CD14-positive monocyte (primary cell): ENCODE results near the gene KCTD13. TPM values are rescaled to one million over a fixed set of nuclear protein-coding genes. Genes with fewer than 3 reads are reported as not detected.

ENCODE experiments used
- DNase-seq, 3 donors: peaks; one replicate each; pipeline ENCODE4 v3.0.0-alpha.2; 2011 to 2022
- H2AFZ ChIP-seq: 2 replicates; pipeline ENCODE4 v1.6.0; 2012; ENCODE audit warnings: mild to moderate bottlenecking, low read depth, low read length, inconsistent platforms; ENCODE audit not compliant: insufficient read depth, poor library complexity, severe bottlenecking
- H3K27ac ChIP-seq, 2 donors: 1 replicate in 1 of 2; 2 replicates in 1 of 2; pipeline ENCODE4 v1.5.1; 2012 to 2013; ENCODE audit warnings: low read length in 2 of 2, control low read depth in 1 of 2, inconsistent platforms in 1 of 2, low read depth in 1 of 2, mild to moderate bottlenecking in 1 of 2
- H3K27me3 ChIP-seq, 2 donors: one replicate each; pipeline versions ENCODE4 v1.6.0 to v1.6.1; 2011 to 2013; ENCODE audit warnings: low read length in 2 of 2; ENCODE audit not compliant: control insufficient read depth in 2 of 2, insufficient read depth in 2 of 2
- H3K36me3 ChIP-seq, 2 donors: replicated peaks in 1 of 2; 1 replicate in 1 of 2; 2 replicates in 1 of 2; pipeline versions ENCODE4 v1.5.1 to v1.6.1; 2012 to 2013; ENCODE audit warnings: low read length in 2 of 2, control low read depth in 1 of 2, inconsistent platforms in 1 of 2, mild to moderate bottlenecking in 1 of 2; ENCODE audit not compliant: insufficient read depth in 2 of 2, control insufficient read depth in 1 of 2
- H3K4me1 ChIP-seq, 2 donors: 1 replicate in 1 of 2; 2 replicates in 1 of 2; pipeline versions ENCODE4 v1.5.1 to v1.6.1; 2012 to 2013; ENCODE audit warnings: low read length in 2 of 2, control low read depth in 1 of 2, inconsistent platforms in 1 of 2, mild to moderate bottlenecking in 1 of 2, moderate library complexity in 1 of 2; ENCODE audit not compliant: insufficient read depth in 2 of 2, control insufficient read depth in 1 of 2
- H3K4me2 ChIP-seq: replicated peaks from 2 replicates; pipeline ENCODE3; 2012; ENCODE audit warnings: low read length, moderate library complexity, mild to moderate bottlenecking; ENCODE audit not compliant: poor library complexity, severe bottlenecking; ENCODE audit errors: extremely low read depth
- H3K4me3 ChIP-seq, 3 experiments: fragments of 200-600 bp in 1 of 3; sonication (generic) in 1 of 3; replicated peaks in 1 of 3; 1 replicate in 2 of 3; 2 replicates in 1 of 3; pipeline ENCODE4 v1.5.1; 2011 to 2013; ENCODE audit warnings: low read length in 3 of 3, mild to moderate bottlenecking in 3 of 3, control low read depth in 2 of 3, low read depth in 2 of 3, inconsistent platforms in 1 of 3, moderate library complexity in 1 of 3
- H3K79me2 ChIP-seq: 2 replicates; pipeline ENCODE4 v1.6.0; 2012; ENCODE audit warnings: mild to moderate bottlenecking, control low read depth, inconsistent platforms, low read length, moderate library complexity; ENCODE audit not compliant: insufficient read depth
- H3K9ac ChIP-seq: 2 replicates; pipeline ENCODE4 v1.6.0; 2017; ENCODE audit warnings: low read length, mild to moderate bottlenecking; ENCODE audit not compliant: insufficient read depth, poor library complexity, severe bottlenecking
- H3K9me3 ChIP-seq, 2 donors: replicated peaks in 1 of 2; 1 replicate in 1 of 2; 2 replicates in 1 of 2; pipeline versions ENCODE4 v1.5.1 to v1.6.1; 2012 to 2013; ENCODE audit warnings: low read length in 2 of 2, control low read depth in 1 of 2; ENCODE audit not compliant: control insufficient read depth in 1 of 2, insufficient read depth in 1 of 2
- H4K20me1 ChIP-seq: 2 replicates; pipeline ENCODE4 v1.6.0; 2012; ENCODE audit warnings: mild to moderate bottlenecking, low read length, control low read depth, moderate library complexity; ENCODE audit not compliant: insufficient read depth
- H3K27ac Mint-ChIP-seq, 7 donors: one replicate each; pipeline ENCODE4 v1.8.0; 2020; ENCODE audit warnings: mild to moderate bottlenecking in 7 of 7, mixed read lengths in 7 of 7, moderate library complexity in 6 of 7, inconsistent platforms in 2 of 7
- H3K27me3 Mint-ChIP-seq, 3 donors: one replicate each; pipeline ENCODE4 v1.8.0; 2021 to 2022; ENCODE audit warnings: low read depth in 3 of 3, mild to moderate bottlenecking in 3 of 3, mixed read lengths in 3 of 3, moderate library complexity in 3 of 3, inconsistent platforms in 1 of 3
- H3K36me3 Mint-ChIP-seq, 2 donors: one replicate each; pipeline ENCODE4 v1.8.0; 2020; ENCODE audit warnings: mixed read lengths in 2 of 2, inconsistent platforms in 1 of 2, mild to moderate bottlenecking in 1 of 2
- H3K4me1 Mint-ChIP-seq: one replicate; pipeline ENCODE4 v1.8.0; 2020; ENCODE audit warnings: mild to moderate bottlenecking, mixed read lengths
- H3K4me3 Mint-ChIP-seq, 2 donors: one replicate each; pipeline ENCODE4 v1.8.0; 2020; ENCODE audit warnings: mild to moderate bottlenecking in 2 of 2, mixed read lengths in 2 of 2, moderate library complexity in 1 of 2
- H3K9me3 Mint-ChIP-seq, 7 donors: one replicate each; pipeline ENCODE4 v1.8.0; 2020 to 2022; ENCODE audit warnings: mixed read lengths in 7 of 7, mild to moderate bottlenecking in 6 of 7, moderate library complexity in 6 of 7, inconsistent platforms in 2 of 7
- WGBS: methylation state at CpG from one replicate; pipeline ENCODE4 v1.1.5; 2013; ENCODE audit warnings: missing lambda C conversion rate; ENCODE audit not compliant: insufficient coverage; 5-methylcytosine and 5-hydroxymethylcytosine counted together
- intact Hi-C, 2 donors: fragments of 100-400 bp; cut with micrococcal nuclease; formaldehyde crosslinking; loops; one replicate each; pipeline versions ENCODE4 v1.15.0 to v1.15.1; 2023
- polyA plus RNA-seq, 3 donors: library from polyadenylated mRNA; depleted of rRNA in 1 of 3; unstranded in 2 of 3; stranded (reverse) in 1 of 3; fragments of 300-500 nt in 2 of 3; fragments of >200 nt in 1 of 3; fragmentation: Illumina TruSeq in 2 of 3; gene quantifications; 1 replicate in 2 of 3; 2 replicates in 1 of 3; pipeline ENCODE4 v1.2.3, GENCODE V29; 2012 to 2021
- TF ChIP-seq, protein P1 (sequence below): fragments of 200-600 bp; IDR thresholded peaks from one replicate; pipeline ENCODE4 v1.8.0; 2022; ENCODE audit warnings: antibody characterized with exemption, mild to moderate bottlenecking

Gene KCTD13
- polyA plus RNA-seq, 3 donors: 4.0 to 36.6 (median 4.7) TPM

DNA sequence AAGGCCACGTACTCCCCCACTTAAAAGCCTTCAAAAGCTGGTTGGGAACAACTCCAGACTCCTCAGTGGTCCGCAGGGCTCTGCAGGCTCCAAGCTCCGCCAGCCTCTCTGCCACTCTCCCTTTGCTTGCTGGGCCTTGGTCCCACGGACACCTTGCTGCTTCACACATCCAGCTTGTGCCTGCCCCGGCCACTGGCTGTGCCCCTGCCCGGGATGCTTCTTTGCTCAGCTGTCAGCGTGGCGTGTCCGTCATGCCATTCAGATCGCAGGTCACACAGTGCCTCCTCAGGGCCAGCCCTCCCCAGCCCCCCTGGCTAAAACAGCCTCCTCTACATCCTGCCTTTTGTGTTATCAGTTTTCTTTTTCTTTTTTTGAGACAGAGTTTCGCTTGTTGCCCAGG, 13.9 kb downstream of the KCTD13 start:
- Histone ChIP-seq H3K27me3 (no peaks in the 10 kb centered on the region), H4K20me1 (peaks cover 5% of the 10 kb centered on the region), H2AFZ (no peak overlapping the region), H3K27ac (no peak overlapping the region), H3K4me3 (no peak overlapping the region), H3K9ac (no peak overlapping the region), H3K9me3 (no peaks in the 10 kb centered on the region), H3K36me3 (peaks cover 9 to 38% of the 10 kb centered on the region in 2 donors), H3K4me2 (no peak overlapping the region), H3K4me1 (peaks cover 14 to 16% of the 10 kb centered on the region in 2 donors), H3K79me2 (no peaks in the 10 kb centered on the region)
- peaks cover 42 to 51% of the 10 kb centered on the region in 2 donors for H3K36me3 Mint-ChIP-seq
- no peak for DNase-seq
- H3K27me3 Mint-ChIP-seq: no peaks in the 10 kb centered on the region
- no peak overlapping the region for H3K4me3 Mint-ChIP-seq
- H3K27ac Mint-ChIP-seq: peak overlapping the region in 2 of 7 donors; percentile 26 to 66
- TF ChIP-seq, protein P1, sequence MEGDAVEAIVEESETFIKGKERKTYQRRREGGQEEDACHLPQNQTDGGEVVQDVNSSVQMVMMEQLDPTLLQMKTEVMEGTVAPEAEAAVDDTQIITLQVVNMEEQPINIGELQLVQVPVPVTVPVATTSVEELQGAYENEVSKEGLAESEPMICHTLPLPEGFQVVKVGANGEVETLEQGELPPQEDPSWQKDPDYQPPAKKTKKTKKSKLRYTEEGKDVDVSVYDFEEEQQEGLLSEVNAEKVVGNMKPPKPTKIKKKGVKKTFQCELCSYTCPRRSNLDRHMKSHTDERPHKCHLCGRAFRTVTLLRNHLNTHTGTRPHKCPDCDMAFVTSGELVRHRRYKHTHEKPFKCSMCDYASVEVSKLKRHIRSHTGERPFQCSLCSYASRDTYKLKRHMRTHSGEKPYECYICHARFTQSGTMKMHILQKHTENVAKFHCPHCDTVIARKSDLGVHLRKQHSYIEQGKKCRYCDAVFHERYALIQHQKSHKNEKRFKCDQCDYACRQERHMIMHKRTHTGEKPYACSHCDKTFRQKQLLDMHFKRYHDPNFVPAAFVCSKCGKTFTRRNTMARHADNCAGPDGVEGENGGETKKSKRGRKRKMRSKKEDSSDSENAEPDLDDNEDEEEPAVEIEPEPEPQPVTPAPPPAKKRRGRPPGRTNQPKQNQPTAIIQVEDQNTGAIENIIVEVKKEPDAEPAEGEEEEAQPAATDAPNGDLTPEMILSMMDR: no peak
- H3K4me1 Mint-ChIP-seq: peaks cover 16% of the 10 kb centered on the region
- intact Hi-C loops: no loop called here
- H3K9me3 Mint-ChIP-seq: peaks cover 0 to 2% (median 0%) of the 10 kb centered on the region in 7 donors
- WGBS: 95% methylated on average over 10 of the region's 11 CpGs

DNA sequence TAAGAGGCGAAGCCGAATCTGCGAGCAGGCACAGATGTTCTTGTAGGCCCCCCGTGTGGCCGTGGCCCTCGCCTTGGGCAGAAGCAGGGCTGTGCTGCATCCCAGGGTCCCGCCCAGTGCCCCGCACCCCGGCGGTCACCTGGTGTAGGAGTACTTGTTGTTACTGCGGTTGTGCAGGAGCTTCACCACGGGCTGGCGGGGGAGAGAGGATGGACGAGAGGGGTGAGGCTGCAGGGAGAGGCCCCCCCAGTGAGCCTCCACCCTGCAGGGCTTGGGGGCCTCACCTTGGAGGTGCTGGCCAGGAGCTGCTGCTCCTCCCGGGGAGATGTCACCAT, 14.4 kb downstream of the KCTD13 start:
- WGBS: 96% methylated on average over 6 of the region's 15 CpGs
- H3K4me1 Mint-ChIP-seq: peaks cover 16% of the 10 kb centered on the region

More for the DNA sequence above, 14.4 kb downstream of the KCTD13 start:
- Histone ChIP-seq H3K27ac (no peak overlapping the region), H3K9me3 (no peaks in the 10 kb centered on the region), H3K27me3 (no peaks in the 10 kb centered on the region), H3K4me3 (no peak overlapping the region), H3K9ac (no peak overlapping the region), H2AFZ (no peak overlapping the region), H3K36me3 (peaks cover 9 to 34% of the 10 kb centered on the region in 2 donors), H4K20me1 (peaks cover under 1% of the 10 kb centered on the region), H3K4me2 (no peak overlapping the region), H3K4me1 (peaks cover 14 to 16% of the 10 kb centered on the region in 2 donors), H3K79me2 (no peaks in the 10 kb centered on the region)
- TF ChIP-seq, protein P1: no peak
- Mint-ChIP-seq H3K4me3 (no peak overlapping the region), H3K36me3 (peaks cover 37 to 47% of the 10 kb centered on the region in 2 donors), H3K9me3 (peaks cover 0 to 2% (median 0%) of the 10 kb centered on the region in 7 donors), H3K27me3 (no peaks in the 10 kb centered on the region), H3K27ac (no peak overlapping the region)
- DNase-seq: no peak
- intact Hi-C loops: no loop called here
